Inferior parietal cortex (tissue), 1 donor: ENCODE data around the gene HSPA6.
"Not testable (repeated sequence)": the region's sequence is repeated elsewhere in the genome, so short reads cannot be mapped to it uniquely, and the experiment has no call there.

ENCODE experiments used
- DNase-seq: peaks from one replicate; pipeline ENCODE4 v3.0.0-alpha.2; 2016; ENCODE audit errors: extremely low spot score

The HSPA6 gene

GRCh38 chr1:161532644-161533567, 8.6 kb downstream of the HSPA6 start:
- DNase-seq: peak; percentile 68

- not testable (repeated sequence) for DNase-seq
These were observed 12.8 kb downstream of the HSPA6 start for GRCh38 chr1:161537068-161537669.

GRCh38 chr1:161538925-161539479, 14.7 kb downstream of the HSPA6 start:
- not testable (repeated sequence) for DNase-seq

GRCh38 chr1:161539731-161540569, 15.6 kb downstream of the HSPA6 start:
- peak; percentile 86 for DNase-seq

- DNase-seq: not testable (repeated sequence)
These were observed 16.2 kb downstream of the HSPA6 start for GRCh38 chr1:161540570-161540960.

DNA sequence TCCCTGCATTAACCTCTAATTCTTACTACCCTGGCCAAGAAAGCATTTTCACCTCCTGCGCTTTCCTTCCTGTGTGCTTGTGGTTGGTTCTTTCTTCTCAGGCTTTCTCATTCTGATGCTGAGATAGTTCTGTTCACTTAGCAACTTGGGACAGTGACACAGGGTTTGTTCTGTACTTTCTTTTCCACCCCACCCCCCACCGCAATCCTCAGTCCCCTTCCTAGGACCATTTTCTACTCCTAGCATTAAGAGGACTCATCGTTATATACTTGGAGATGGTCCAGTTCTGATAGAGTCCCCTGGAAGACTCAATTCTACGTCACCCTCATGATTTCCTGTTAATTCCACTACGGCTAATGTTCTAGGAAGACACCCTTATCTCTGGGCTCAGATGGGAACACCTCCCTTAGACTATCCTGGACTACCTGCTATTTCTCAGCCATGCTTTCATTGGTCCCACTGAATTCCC, 17.8 kb downstream of the HSPA6 start:
- DNase-seq: not testable (repeated sequence)

- not testable (repeated sequence) for DNase-seq
These were observed 18.8 kb downstream of the HSPA6 start for GRCh38 chr1:161543125-161543524.

DNA sequence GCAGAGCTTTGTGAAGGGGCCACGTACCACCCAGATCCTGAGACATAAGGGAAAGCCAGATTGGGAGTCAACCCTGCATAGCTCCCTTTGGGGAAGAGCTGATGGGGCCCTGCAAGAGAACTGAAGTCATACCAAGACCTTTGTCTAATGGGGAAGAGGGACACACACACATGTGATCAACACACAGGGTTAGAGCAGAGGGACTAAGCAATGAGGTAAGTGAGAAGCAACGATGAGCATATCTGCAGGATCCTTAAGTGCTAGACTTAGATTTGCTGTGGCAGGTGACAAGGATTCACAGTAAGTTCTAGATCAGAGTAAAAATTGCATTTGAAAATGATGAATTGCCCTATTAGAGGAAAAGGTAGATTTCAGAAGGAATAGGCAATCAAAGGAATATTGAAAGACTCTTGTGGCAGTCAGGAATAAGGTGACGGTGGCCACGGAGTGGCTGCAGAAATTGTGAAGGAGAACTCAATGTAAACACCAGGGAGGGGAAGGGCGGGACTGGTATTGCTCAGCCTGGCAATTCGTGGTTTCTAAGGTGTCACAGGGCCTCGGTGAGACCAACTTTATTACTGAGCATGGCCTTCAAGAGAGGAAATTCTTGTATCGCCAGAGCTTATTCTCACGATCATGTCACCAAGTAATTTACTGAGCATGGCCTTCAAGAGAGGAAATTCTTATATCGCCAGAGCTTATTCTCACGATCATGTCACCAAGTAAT, 20.8 kb downstream of the HSPA6 start:
- DNase-seq: not testable (repeated sequence)

- DNase-seq: not testable (repeated sequence)
These were observed 23.8 kb downstream of the HSPA6 start for GRCh38 chr1:161547995-161548741.

DNA sequence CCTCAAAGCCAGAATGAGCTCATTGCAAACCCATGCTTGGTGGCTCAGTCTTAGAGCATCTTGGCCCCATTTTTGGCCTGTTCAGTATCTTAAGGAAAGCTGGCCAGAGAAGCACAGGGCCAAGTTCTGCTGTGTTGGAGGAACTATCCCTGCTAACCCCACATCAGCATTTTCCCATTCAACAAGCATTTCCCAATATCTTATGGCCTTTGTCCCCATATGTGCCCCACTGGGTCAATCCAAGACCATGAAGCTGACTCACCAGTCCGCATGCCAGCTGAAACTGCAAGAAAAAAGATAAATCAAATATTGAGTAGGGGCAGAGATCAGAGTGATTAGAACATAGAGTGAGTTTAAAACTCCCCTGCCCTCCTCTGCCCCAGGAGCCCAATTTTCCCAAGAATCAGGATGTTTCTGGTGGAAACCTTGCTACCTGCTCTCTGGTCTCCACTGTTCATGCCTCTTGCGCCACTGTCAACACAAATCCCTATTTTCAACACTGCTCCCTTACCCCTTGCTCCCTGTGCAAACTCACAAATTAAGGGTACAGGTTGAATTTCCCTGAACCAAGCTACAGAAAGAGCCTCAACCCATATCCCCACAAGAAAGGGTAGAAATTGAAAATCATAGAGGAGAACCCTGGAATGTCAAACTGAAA, 24.5 kb downstream of the HSPA6 start:
- DNase-seq: not testable (repeated sequence)

GRCh38 chr1:161549652-161550051, 25.3 kb downstream of the HSPA6 start, which contains the start of gene FCGR3A:
TSS of gene FCGR3A (minus strand) at chr1:161549818. CDS start at chr1:161549736, 82 bp downstream.
- DNase-seq: no peak

GRCh38 chr1:161550942-161551341, 26.6 kb downstream of the HSPA6 start:
- DNase-seq: not testable (repeated sequence)

GRCh38 chr1:161553631-161554030, 29.3 kb downstream of the HSPA6 start:
- DNase-seq: not testable (repeated sequence)

DNA sequence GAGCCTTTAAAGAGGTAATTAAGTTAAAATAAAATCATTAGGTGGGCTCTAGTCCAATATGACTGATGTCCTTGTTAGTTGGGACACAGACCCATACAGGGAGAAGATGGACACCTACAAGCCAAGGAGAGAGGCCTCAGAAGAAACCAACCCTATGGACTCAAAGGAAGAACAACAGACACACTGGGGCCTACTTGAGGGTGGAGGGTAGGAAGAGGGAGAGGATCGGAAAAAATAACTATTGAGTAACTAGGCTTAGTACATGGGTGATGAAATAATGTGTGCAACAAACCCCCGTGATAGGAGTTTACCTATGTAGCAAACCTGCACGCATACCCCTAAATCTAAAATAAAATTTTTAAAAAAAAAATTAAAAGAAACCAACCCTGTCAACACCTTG, 30.0 kb downstream of the HSPA6 start:
- DNase-seq: not testable (repeated sequence)

DNA sequence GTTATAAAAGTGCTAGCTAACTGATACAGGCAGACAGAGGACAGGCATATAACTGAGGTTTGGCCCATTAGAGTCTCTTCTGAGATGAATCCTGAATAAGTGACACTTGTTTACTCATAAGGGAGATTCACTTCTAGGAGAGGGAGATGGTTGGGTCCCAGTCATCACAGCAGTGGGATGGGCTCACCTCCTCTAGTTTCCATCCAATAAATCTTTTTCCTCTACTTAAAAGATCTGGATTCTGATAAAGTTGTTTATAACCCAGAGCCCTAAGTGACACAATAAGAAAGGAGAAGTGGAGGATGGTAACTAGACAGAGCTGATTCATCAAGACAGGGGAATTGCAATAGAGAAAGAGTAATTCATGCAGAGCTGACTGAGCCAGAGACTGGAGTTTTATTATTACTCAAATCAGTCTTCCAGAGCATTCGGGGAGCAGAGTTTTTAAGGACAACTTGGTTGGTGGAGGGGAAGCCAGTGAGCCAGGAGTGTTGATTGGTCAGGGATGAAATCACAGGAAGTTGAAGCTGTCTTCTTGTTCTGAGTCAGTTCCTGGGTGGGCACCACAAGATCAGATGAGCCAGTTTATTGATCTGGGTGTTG, 30.6 kb downstream of the HSPA6 start:
- DNase-seq: not testable (repeated sequence)

DNA sequence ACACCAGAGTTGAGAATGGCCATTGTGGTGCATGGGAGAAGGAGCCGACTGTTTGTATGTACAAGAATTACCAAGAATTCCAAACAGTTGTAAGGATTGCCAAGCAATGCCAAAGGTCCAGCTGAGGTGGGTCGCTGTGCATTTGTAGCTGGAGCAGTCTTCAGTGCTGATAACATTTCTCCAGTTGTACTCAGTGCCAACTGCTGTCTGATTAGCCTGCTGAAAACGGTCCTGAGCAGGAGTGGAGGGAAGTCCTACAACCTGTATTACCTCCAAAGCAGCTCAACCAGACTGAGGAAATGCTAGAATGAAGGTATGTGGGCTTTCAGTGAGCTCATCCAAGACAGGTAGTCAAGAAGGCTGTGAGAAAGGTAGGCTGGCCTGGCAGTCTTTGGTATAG, 31.8 kb downstream of the HSPA6 start:
- DNase-seq: not testable (repeated sequence)

GRCh38 chr1:161556990-161557389, 32.6 kb downstream of the HSPA6 start:
- not testable (repeated sequence) for DNase-seq

- not testable (repeated sequence) for DNase-seq
These were observed 33.4 kb downstream of the HSPA6 start for GRCh38 chr1:161557506-161558450.
